Endothelial cell of umbilical vein (primary cell): ENCODE results near the gene CCDC170. TPM values are rescaled to one million over a fixed set of nuclear protein-coding genes. Genes with fewer than 3 reads are reported as not detected.

Experiments used
- BruUV-seq: library from RNA; stranded (reverse); fragments of 400-500 nt; replicated peaks from 2 replicates; lab custom pipeline; 2021; lab: Mats Ljungman, UMichigan
- CTCF ChIA-PET: fragments of 300-600, 350-600 bp; sonication (Branson Sonifier 250); formaldehyde crosslinking; loops from one replicate; lab custom pipeline; 2021; ENCODE audit warnings: antibody characterized with exemption, inconsistent platforms; lab: Charles Lee
- POLR2A ChIA-PET: fragments of 300-600, 350-600 bp; sonication (Branson Sonifier 250); formaldehyde crosslinking; loops from one replicate; lab custom pipeline; 2021; ENCODE audit warnings: antibody characterized with exemption, inconsistent platforms; lab: Charles Lee
- DNase-seq: peaks from one replicate; pipeline ENCODE4 v3.0.0-alpha.2; 2011; ENCODE audit warnings: low read depth, low spot score
- FAIRE-seq: peaks from 2 replicates; lab custom pipeline; 2011; peaks lifted over from hg19 to GRCh38; lab: Jason Lieb, UNC
- H2AFZ ChIP-seq: 2 replicates; pipeline ENCODE4 v1.6.0; 2012; ENCODE audit warnings: low read depth, low read length, control low read depth, inconsistent platforms
- H3K27ac ChIP-seq: 2 replicates; pipeline ENCODE4 v1.5.1; 2011; ENCODE audit warnings: low read depth, mild to moderate bottlenecking, control low read depth, low read length, moderate library complexity; ENCODE audit not compliant: insufficient read depth
- H3K27me3 ChIP-seq, 2 experiments: 2 replicates each; pipeline versions ENCODE4 v1.6.0 to v1.6.1; 2011; ENCODE audit warnings: low read length in 2 of 2, mixed read lengths in 1 of 2; ENCODE audit not compliant: control insufficient read depth in 2 of 2, insufficient read depth in 2 of 2
- H3K36me3 ChIP-seq, 2 experiments: 2 replicates in 1 of 2; 3 replicates in 1 of 2; pipeline ENCODE4 v1.5.1; 2011; ENCODE audit warnings: low read length in 2 of 2, mild to moderate bottlenecking in 1 of 2, moderate library complexity in 1 of 2; ENCODE audit not compliant: control insufficient read depth in 2 of 2, insufficient read depth in 2 of 2; ENCODE audit errors: extremely low read depth in 1 of 2
- H3K4me1 ChIP-seq: 3 replicates; pipeline ENCODE4 v1.5.1; 2011; ENCODE audit warnings: mild to moderate bottlenecking, low read length; ENCODE audit not compliant: control insufficient read depth, insufficient read depth; ENCODE audit errors: extremely low read depth
- H3K4me2 ChIP-seq: 2 replicates; pipeline ENCODE4 v1.6.1; 2011; ENCODE audit warnings: low read length, control low read depth, mixed read lengths; ENCODE audit not compliant: insufficient read depth
- H3K4me3 ChIP-seq, 3 experiments: fragments of 200-600 bp in 1 of 3; sonication (generic), shearing (Covaris generic) in 1 of 3; replicated peaks in 1 of 3; 2 replicates each; pipeline ENCODE4 v1.5.1; 2011 to 2016; ENCODE audit warnings: control low read depth in 3 of 3, low read length in 3 of 3, mild to moderate bottlenecking in 2 of 3, inconsistent platforms in 1 of 3, low read depth in 1 of 3, moderate library complexity in 1 of 3; ENCODE audit not compliant: insufficient read depth in 1 of 3
- H3K79me2 ChIP-seq: 2 replicates; pipeline ENCODE4 v1.6.0; 2012; ENCODE audit warnings: low read length, inconsistent platforms; ENCODE audit not compliant: control insufficient read depth, insufficient read depth
- H3K9ac ChIP-seq: replicated peaks from 2 replicates; pipeline ENCODE3; 2011; ENCODE audit warnings: low read length, control low read depth; ENCODE audit not compliant: insufficient read depth; ENCODE audit errors: extremely low read depth
- H3K9me1 ChIP-seq: replicated peaks from 3 replicates; pipeline ENCODE4 v1.6.0; 2011; ENCODE audit warnings: mild to moderate bottlenecking, low read length; ENCODE audit not compliant: control insufficient read depth, insufficient read depth; ENCODE audit errors: extremely low read depth
- H3K9me3 ChIP-seq: replicated peaks from 2 replicates; pipeline ENCODE4 v1.5.1; 2012; ENCODE audit warnings: low read length, inconsistent platforms; ENCODE audit not compliant: control insufficient read depth, insufficient read depth
- H4K20me1 ChIP-seq: replicated peaks from 2 replicates; pipeline ENCODE3; 2011; ENCODE audit warnings: mild to moderate bottlenecking, low read length; ENCODE audit not compliant: control insufficient read depth, insufficient read depth; ENCODE audit errors: extremely low read depth
- EZH2 ChIP-seq: IDR thresholded peaks from 2 replicates; pipeline ENCODE4 v1.6.1; 2012; ENCODE audit warnings: borderline replicate concordance, low read depth, mild to moderate bottlenecking, moderate library complexity, low read length, inconsistent platforms; ENCODE audit not compliant: severe bottlenecking
- GATA2 ChIP-seq: IDR thresholded peaks from 2 replicates; pipeline ENCODE4 v1.7.0; 2011; ENCODE audit warnings: low read depth, mild to moderate bottlenecking, moderate library complexity, mixed read lengths, low read length; ENCODE audit not compliant: insufficient read length, insufficient read depth
- JUN ChIP-seq: IDR thresholded peaks from 2 replicates; pipeline ENCODE4 v1.6.1; 2011; ENCODE audit warnings: borderline replicate concordance, low read depth; ENCODE audit not compliant: insufficient read length, insufficient read depth
- MYC ChIP-seq: IDR thresholded peaks from one replicate; pipeline ENCODE4 v1.6.1; 2011; ENCODE audit warnings: mild to moderate bottlenecking, low read depth, low read length
- POLR2A ChIP-seq: IDR thresholded peaks from 2 replicates; pipeline ENCODE4 v1.6.1; 2012; ENCODE audit warnings: low read depth, mild to moderate bottlenecking, control low read depth, low read length
- dilution Hi-C: fragments of 300-500 bp; cut with MboI; formaldehyde crosslinking; loops from one replicate; pipeline ENCODE4 v1.15.0; 2019; ENCODE audit warnings: low sequenced_read_pairs; ENCODE audit not compliant: extremely low pct_ligation_motif_present
- intact Hi-C: fragments of 100-400 bp; cut with micrococcal nuclease; formaldehyde crosslinking; loops from one replicate; pipeline ENCODE4 v1.10.0; 2022
- polyA plus RNA-seq, 4 experiments: library from polyadenylated mRNA; depleted of rRNA in 3 of 4; stranded (reverse) in 3 of 4; unstranded in 1 of 4; fragments of >200 nt; gene quantifications; 2 replicates each; pipeline versions ENCODE4 v1.2.1 to v1.2.3, GENCODE V29; 2011 to 2012; ENCODE audit warnings: missing spikeins in 1 of 4
- total RNA-seq: library from RNA; stranded (reverse); gene quantifications from 2 replicates; pipeline ENCODE4 v1.2.3, GENCODE V29; 2021

The CCDC170 gene
- total and polyA plus RNA-seq, 2 donors (not counting 3 experiments of a cell fraction or from before 2014, with no cell fraction given): 0.07 to 0.21 TPM

- no peak overlapping the region for H2AFZ ChIP-seq
- intact Hi-C loops (no loop called here), dilution Hi-C loops (no loop called here)
- H3K9me3 ChIP-seq: no peaks in the 10 kb centered on the region
- H3K9ac ChIP-seq: no peak overlapping the region
- no peaks in the 10 kb centered on the region for H3K27me3 ChIP-seq
- H3K27ac ChIP-seq: no peak overlapping the region
- ChIA-PET POLR2A (no interaction called here), CTCF (no interaction called here)
- H4K20me1 ChIP-seq: no peaks in the 10 kb centered on the region
- no peak for TF ChIP-seq JUN
- TF ChIP-seq EZH2: no peak
- TF ChIP-seq MYC: no peak
- no peak for TF ChIP-seq POLR2A
- TF ChIP-seq GATA2: no peak
- FAIRE-seq: no peak
- BruUV-seq: no TSS peak
- H3K79me2 ChIP-seq: no peaks in the 10 kb centered on the region
- H3K9me1 ChIP-seq: no peaks in the 10 kb centered on the region
- H3K4me3 ChIP-seq: no peak overlapping the region
- H3K4me2 ChIP-seq: no peak overlapping the region
- peaks cover 11% of the 10 kb centered on the region for H3K4me1 ChIP-seq
- no peak for DNase-seq
- no peaks in the 10 kb centered on the region for H3K36me3 ChIP-seq
Observed at GRCh38 chr6:151546941-151547659, 53.3 kb downstream of the CCDC170 start.

GRCh38 chr6:151548201-151548600 lies 54.4 kb downstream of the CCDC170 start:
- DNase-seq (no peak), FAIRE-seq (no peak)
- H3K9me3 ChIP-seq: no peaks in the 10 kb centered on the region
- H3K4me1 ChIP-seq: peaks cover 11% of the 10 kb centered on the region
- TF ChIP-seq JUN (no peak), POLR2A (no peak), GATA2 (no peak), EZH2 (no peak), MYC (no peak)
- H3K27ac ChIP-seq: no peak overlapping the region
- H3K36me3 ChIP-seq: no peaks in the 10 kb centered on the region
- CTCF ChIA-PET: no interaction called here
- BruUV-seq: no TSS peak
- dilution Hi-C loops: no loop called here
- H4K20me1 ChIP-seq: no peaks in the 10 kb centered on the region
- intact Hi-C loops: no loop called here
- H3K4me2 ChIP-seq: no peak overlapping the region
- no peak overlapping the region for H3K9ac ChIP-seq
- H2AFZ ChIP-seq: no peak overlapping the region
- no peaks in the 10 kb centered on the region for H3K27me3 ChIP-seq
- POLR2A ChIA-PET: no interaction called here
- H3K4me3 ChIP-seq: no peak overlapping the region
- no peaks in the 10 kb centered on the region for H3K9me1 ChIP-seq
- no peaks in the 10 kb centered on the region for H3K79me2 ChIP-seq
